Kidney (tissue), 14 donors: ENCODE data around the gene JMJD1C. TPM values are rescaled to one million over a fixed set of nuclear protein-coding genes. Genes with fewer than 3 reads are reported as not detected.

Experiments used
- DNase-seq, 5 donors: peaks; one replicate each; pipeline ENCODE4 v3.0.0-alpha.2; 2013 to 2020
- FAIRE-seq: peaks from 2 replicates; lab custom pipeline; 2012; peaks lifted over from hg19 to GRCh38; lab: Jason Lieb, UNC
- H3K27ac ChIP-seq, 2 donors: one replicate each; pipeline ENCODE4 v1.7.0; 2013; ENCODE audit warnings: low read depth in 2 of 2, low read length in 2 of 2, inconsistent platforms in 1 of 2
- H3K27me3 ChIP-seq: one replicate; pipeline ENCODE4 v1.7.1; 2013; ENCODE audit warnings: low read length, inconsistent platforms; ENCODE audit not compliant: control insufficient read depth, insufficient read depth
- H3K36me3 ChIP-seq, 3 donors: one replicate each; pipeline versions ENCODE4 v1.7.0 to v1.7.1; 2013; ENCODE audit warnings: low read length in 3 of 3, control low read depth in 1 of 3, inconsistent platforms in 1 of 3; ENCODE audit not compliant: insufficient read depth in 3 of 3, control insufficient read depth in 2 of 3
- H3K4me1 ChIP-seq, 3 donors: one replicate each; pipeline versions ENCODE4 v1.7.0 to v1.7.1; 2013; ENCODE audit warnings: low read length in 3 of 3, inconsistent platforms in 1 of 3, low read depth in 1 of 3; ENCODE audit not compliant: control insufficient read depth in 2 of 3, insufficient read depth in 2 of 3
- H3K4me3 ChIP-seq, 3 donors: one replicate each; pipeline versions ENCODE4 v1.7.0 to v1.8.1; 2013; ENCODE audit warnings: low read length in 3 of 3, control low read depth in 1 of 3, inconsistent platforms in 1 of 3
- H3K9ac ChIP-seq, 3 donors: one replicate each; pipeline versions ENCODE4 v1.7.0 to v1.7.1; 2013; ENCODE audit warnings: low read length in 3 of 3, control low read depth in 1 of 3, inconsistent platforms in 1 of 3
- H3K9me3 ChIP-seq, 3 donors: one replicate each; pipeline versions ENCODE4 v1.7.0 to v1.7.1; 2013; ENCODE audit warnings: low read length in 3 of 3, control low read depth in 1 of 3, inconsistent platforms in 1 of 3; ENCODE audit not compliant: control insufficient read depth in 2 of 3, insufficient read depth in 1 of 3
- intact Hi-C: fragments of 100-400 bp; cut with DNase I; formaldehyde crosslinking; loops from one replicate; pipeline ENCODE4 v1.11.1; 2022
- polyA plus RNA-seq: library from polyadenylated mRNA; stranded (reverse); fragments of 350-450 nt; fragmentation: Illumina TruSeq; extraction: RNeasy Lipid Tissue Mini Kit (QIAGEN cat#74804); gene quantifications from one replicate; pipeline ENCODE4 v1.2.3, GENCODE V29; 2014; ENCODE audit warnings: low read depth, low replicate concordance; ENCODE audit not compliant: insufficient read depth
- total RNA-seq: library from RNA; stranded (reverse); fragmentation: NEBNext Ultra II Directional; extraction: Animal tissue kit (Norgen Biotek cat#: 25700); gene quantifications from one replicate; pipeline ENCODE4 v1.2.1, GENCODE V29; 2021
- TF ChIP-seq, protein P1 (sequence below): IDR thresholded peaks from 3 replicates; pipeline ENCODE4 v1.5.1; 2012; ENCODE audit warnings: mild to moderate bottlenecking, moderate library complexity, borderline replicate concordance; ENCODE audit not compliant: insufficient read depth; ENCODE audit errors: extremely low read depth
- donor health status: control.
- donor health status: control.
- donor health status: control.
- donor health status: control.
- donor health status: control.
- donor health status: DM: yes; HTN: yes; CAD: no.
- donor health status: Normal renal cell carcinoma (clear cell type).

Gene JMJD1C
- total and polyA plus RNA-seq, 2 donors from 2014 or later = 18.9 to 92.9 TPM

GRCh38 chr10:63210611-63211196 lies 255.1 kb downstream of the JMJD1C start:
- no peak overlapping the region for H3K9ac ChIP-seq
- H3K4me1 ChIP-seq = peaks cover 0 to 18% (median 6%) of the 10 kb centered on the region in 3 donors
- no peaks in the 10 kb centered on the region for H3K9me3 ChIP-seq
- no peaks in the 10 kb centered on the region for H3K27me3 ChIP-seq
- H3K36me3 ChIP-seq = peaks cover 8 to 40% (median 21%) of the 10 kb centered on the region in 3 donors
- intact Hi-C loops = no loop called here
- no peak overlapping the region for H3K4me3 ChIP-seq
- FAIRE-seq (no peak), DNase-seq (no peak)
- H3K27ac ChIP-seq = no peak overlapping the region
- TF ChIP-seq, protein P1, sequence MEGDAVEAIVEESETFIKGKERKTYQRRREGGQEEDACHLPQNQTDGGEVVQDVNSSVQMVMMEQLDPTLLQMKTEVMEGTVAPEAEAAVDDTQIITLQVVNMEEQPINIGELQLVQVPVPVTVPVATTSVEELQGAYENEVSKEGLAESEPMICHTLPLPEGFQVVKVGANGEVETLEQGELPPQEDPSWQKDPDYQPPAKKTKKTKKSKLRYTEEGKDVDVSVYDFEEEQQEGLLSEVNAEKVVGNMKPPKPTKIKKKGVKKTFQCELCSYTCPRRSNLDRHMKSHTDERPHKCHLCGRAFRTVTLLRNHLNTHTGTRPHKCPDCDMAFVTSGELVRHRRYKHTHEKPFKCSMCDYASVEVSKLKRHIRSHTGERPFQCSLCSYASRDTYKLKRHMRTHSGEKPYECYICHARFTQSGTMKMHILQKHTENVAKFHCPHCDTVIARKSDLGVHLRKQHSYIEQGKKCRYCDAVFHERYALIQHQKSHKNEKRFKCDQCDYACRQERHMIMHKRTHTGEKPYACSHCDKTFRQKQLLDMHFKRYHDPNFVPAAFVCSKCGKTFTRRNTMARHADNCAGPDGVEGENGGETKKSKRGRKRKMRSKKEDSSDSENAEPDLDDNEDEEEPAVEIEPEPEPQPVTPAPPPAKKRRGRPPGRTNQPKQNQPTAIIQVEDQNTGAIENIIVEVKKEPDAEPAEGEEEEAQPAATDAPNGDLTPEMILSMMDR = no peak

DNA sequence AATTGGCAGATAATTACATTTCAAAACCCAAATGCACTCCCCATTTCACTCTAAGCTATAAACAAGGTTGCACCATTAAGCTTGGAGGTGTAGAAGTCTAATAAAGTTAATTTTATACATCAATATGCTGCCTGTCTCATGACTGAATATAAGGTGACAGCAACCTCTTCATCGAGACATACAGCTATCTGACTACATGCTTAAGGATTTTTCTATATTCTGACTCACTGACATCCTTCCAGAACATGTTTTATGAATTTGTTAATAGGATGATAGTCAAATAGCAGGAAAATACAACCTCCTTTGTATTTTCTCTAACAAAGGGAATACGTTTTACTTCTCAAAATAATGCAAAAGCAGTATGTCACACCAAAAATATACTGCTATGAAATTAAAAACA lies 256.1 kb downstream of the JMJD1C start:
- Histone ChIP-seq H3K27ac (no peak overlapping the region), H3K4me1 (peaks cover 0 to 18% (median 6%) of the 10 kb centered on the region in 3 donors), H3K36me3 (peaks cover 8 to 35% (median 21%) of the 10 kb centered on the region in 3 donors), H3K4me3 (no peak overlapping the region), H3K27me3 (no peaks in the 10 kb centered on the region), H3K9me3 (no peaks in the 10 kb centered on the region), H3K9ac (no peak overlapping the region)
- TF ChIP-seq, protein P1 = no peak
- intact Hi-C loops = no loop called here
- DNase-seq = no peak
- FAIRE-seq = no peak

- DNase-seq (peak in 4 of 5 donors; percentile 46 to 81 (median 75)), FAIRE-seq (no peak)
- intact Hi-C loops = no loop called here
- H3K36me3 ChIP-seq = peaks cover 8 to 28% (median 21%) of the 10 kb centered on the region in 3 donors
- H3K9me3 ChIP-seq = no peaks in the 10 kb centered on the region
- H3K4me1 ChIP-seq = peaks cover 0 to 18% (median 6%) of the 10 kb centered on the region in 3 donors
- no peak overlapping the region for H3K4me3 ChIP-seq
- H3K27ac ChIP-seq = no peak overlapping the region
- H3K27me3 ChIP-seq = no peaks in the 10 kb centered on the region
- H3K9ac ChIP-seq = no peak overlapping the region
- TF ChIP-seq, protein P1 = no peak
Observed at GRCh38 chr10:63208986-63209385, 256.8 kb downstream of the JMJD1C start.
